ENCODE results near the gene PARVA.

The PARVA gene

GRCh38 chr11:12464303-12464702 is 86.9 kb downstream of the PARVA start:
- DNase-seq: no peak

GRCh38 chr11:12465332-12465731 is 88.0 kb downstream of the PARVA start:
- DNase-seq: no peak

- no peak for DNase-seq
These were observed 90.2 kb downstream of the PARVA start for GRCh38 chr11:12467610-12468009.

GRCh38 chr11:12469451-12469850 is 92.1 kb downstream of the PARVA start:
- no peak for DNase-seq

GRCh38 chr11:12470236-12470635 is 92.9 kb downstream of the PARVA start:
- no peak for DNase-seq

- DNase-seq: no peak
These were observed 95.1 kb downstream of the PARVA start for GRCh38 chr11:12472401-12473005.

GRCh38 chr11:12473381-12473780 is 96.0 kb downstream of the PARVA start:
- DNase-seq: no peak

- no peak for DNase-seq
These were observed 97.5 kb downstream of the PARVA start for GRCh38 chr11:12474871-12475270.

GRCh38 chr11:12478743-12479142 is 101.4 kb downstream of the PARVA start:
- no peak for DNase-seq

- DNase-seq: no peak
These were observed 103.0 kb downstream of the PARVA start for GRCh38 chr11:12480401-12480800.

- no peak for DNase-seq
These were observed 105.5 kb downstream of the PARVA start for GRCh38 chr11:12482839-12483238.

GRCh38 chr11:12483604-12484003 is 106.2 kb downstream of the PARVA start:
- DNase-seq: no peak

GRCh38 chr11:12485328-12485727 is 108.0 kb downstream of the PARVA start:
- no peak for DNase-seq

GRCh38 chr11:12489246-12489772 is 111.9 kb downstream of the PARVA start:
- DNase-seq: no peak

- DNase-seq: no peak
These were observed 117.3 kb downstream of the PARVA start for GRCh38 chr11:12494699-12495098.

GRCh38 chr11:12496181-12497025 is 119.0 kb downstream of the PARVA start:
- DNase-seq: peak in 1 of 2 donors; percentile 2

GRCh38 chr11:12497431-12497830 is 120.1 kb downstream of the PARVA start:
- DNase-seq: no peak

GRCh38 chr11:12499071-12499470 is 121.7 kb downstream of the PARVA start:
- DNase-seq: no peak

GRCh38 chr11:12502046-12502445 is 124.7 kb downstream of the PARVA start:
- no peak for DNase-seq

- DNase-seq: no peak
These were observed 125.7 kb downstream of the PARVA start for GRCh38 chr11:12503039-12503484.

- DNase-seq: no peak
These were observed 126.5 kb downstream of the PARVA start for GRCh38 chr11:12503886-12504285.

- DNase-seq: no peak
These were observed 127.8 kb downstream of the PARVA start for GRCh38 chr11:12505183-12505582.

- DNase-seq: no peak
These were observed 129.1 kb downstream of the PARVA start for GRCh38 chr11:12506404-12506921.

GRCh38 chr11:12507391-12507790 is 130.0 kb downstream of the PARVA start:
- no peak for DNase-seq

Measured in inflammatory macrophage (primary cell).